ENCODE data around the gene NRCAM. TPM values are rescaled to one million over a fixed set of nuclear protein-coding genes. Genes with fewer than 3 reads are reported as not detected.
A peak's percentile ranks its signal among the peaks of the same experiment; 100 is the strongest.

Gene NRCAM
- total RNA-seq, 2 experiments from 2014 or later, result 0.60 to 1.0 TPM

DNA sequence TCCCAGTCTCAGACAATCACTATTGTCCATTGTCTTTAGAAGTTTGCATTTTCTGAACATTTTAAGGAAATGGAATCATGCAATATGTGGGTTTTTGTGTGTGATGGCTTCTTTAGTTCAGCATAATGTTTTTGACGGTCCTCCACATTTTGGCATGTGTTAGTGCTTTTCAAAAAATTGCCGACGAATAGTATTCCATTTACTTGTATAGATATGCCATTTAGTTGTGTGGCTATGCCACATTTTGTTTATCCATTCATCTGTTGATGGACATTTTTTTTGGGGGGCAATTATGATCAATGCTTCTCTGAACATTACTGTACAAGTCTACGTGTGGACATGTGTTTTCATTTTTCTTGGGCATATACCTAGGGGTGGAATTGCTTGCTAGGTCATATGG, 314.1 kb downstream of the NRCAM start:
- Mint-ChIP-seq H3K4me3 (no peak overlapping the region), H3K27me3 (peaks cover 6% of the 10 kb centered on the region)
- ATAC-seq, result no peak

DNA sequence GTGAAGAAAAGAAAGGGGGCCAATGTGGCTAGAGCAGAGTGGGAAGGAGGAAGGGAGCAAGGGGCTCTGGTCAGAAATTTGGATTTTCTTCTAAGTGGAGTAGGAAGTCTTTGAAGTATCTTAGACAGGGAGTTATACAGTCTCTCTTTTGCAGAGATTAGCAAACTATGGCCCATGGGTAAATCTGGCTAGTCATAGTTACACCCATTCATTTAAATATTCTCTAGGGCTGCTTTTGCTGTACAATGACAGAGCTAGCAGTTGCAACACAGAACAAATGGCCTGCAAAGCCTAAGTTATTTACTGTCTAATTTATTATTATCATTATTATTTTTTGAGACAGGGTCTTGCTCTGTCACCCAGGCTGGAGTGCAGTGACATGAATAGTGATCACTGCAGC, 315.6 kb downstream of the NRCAM start:
- Mint-ChIP-seq H3K9me3 (ENCODE audit: low read depth) (peaks cover 1% of the 10 kb centered on the region), H3K27me3 (peaks cover 6% of the 10 kb centered on the region), H3K27ac (no peak overlapping the region), H3K4me3 (no peak overlapping the region), H3K4me1 (peaks cover 11% of the 10 kb centered on the region), H3K36me3 (ENCODE audit: low read depth) (peaks cover 1% of the 10 kb centered on the region)
- no peak for DNase-seq
- ChIA-PET CTCF (no interaction called here), POLR2A (no interaction called here)
- intact Hi-C loops (cut with DNase I, micrococcal nuclease), result loop anchor here in 1 of 2 experiments (10.0 kb wide), 1 partner anchor 136 kb away; the partner anchor contains the start of gene LAMB1
- no peak for ATAC-seq

More for the DNA sequence above, 314.1 kb downstream of the NRCAM start:
- CTCF ChIA-PET, result interaction anchor here (0.6 kb wide), 1 partner anchor 232 kb away, joined by 3 read pairs; no protein-coding TSS in a partner anchor
- POLR2A ChIA-PET, result no interaction called here
- Mint-ChIP-seq H3K4me1 (peaks cover 2% of the 10 kb centered on the region), H3K36me3 (ENCODE audit: low read depth) (no peaks in the 10 kb centered on the region), H3K9me3 (ENCODE audit: low read depth) (no peaks in the 10 kb centered on the region), H3K27ac (no peak overlapping the region)
- no peak for DNase-seq
- intact Hi-C loops (cut with DNase I, micrococcal nuclease), result loop anchor here in 1 of 2 experiments (10.0 kb wide), 1 partner anchor 137 kb away; the partner anchor contains the start of gene LAMB1

DNA sequence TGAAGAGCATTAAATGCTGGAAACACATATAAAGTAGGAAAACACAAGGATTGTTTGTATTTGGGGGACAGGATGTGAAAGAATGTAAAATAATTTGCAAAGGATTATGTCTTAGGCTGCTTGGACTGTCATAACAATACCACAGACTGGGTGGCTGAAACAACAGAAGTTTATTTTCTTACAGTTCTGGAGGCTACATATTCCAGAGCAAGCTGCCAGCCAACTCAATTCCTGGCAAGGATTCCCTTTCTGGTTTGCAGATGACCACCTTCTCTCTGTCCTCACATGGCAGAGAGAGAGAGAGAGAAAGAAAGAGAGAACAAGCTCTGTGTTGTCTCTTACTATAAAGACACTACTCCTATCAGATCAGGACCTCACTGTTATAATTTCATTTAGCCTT, 317.3 kb downstream of the NRCAM start:
- POLR2A ChIA-PET, result no interaction called here
- intact Hi-C loops (cut with DNase I, micrococcal nuclease), result loop anchor here in 1 of 2 experiments (5.0 kb wide), 1 partner anchor 327 kb away; no protein-coding TSS in a partner anchor
- CTCF ChIA-PET, result no interaction called here
- Mint-ChIP-seq H3K4me1 (peaks cover 19% of the 10 kb centered on the region), H3K9me3 (ENCODE audit: low read depth) (peaks cover 1% of the 10 kb centered on the region), H3K4me3 (no peak overlapping the region), H3K36me3 (ENCODE audit: low read depth) (peaks cover 1% of the 10 kb centered on the region), H3K27me3 (peaks cover 8% of the 10 kb centered on the region), H3K27ac (no peak overlapping the region)
- DNase-seq (no peak), ATAC-seq (no peak)

DNA sequence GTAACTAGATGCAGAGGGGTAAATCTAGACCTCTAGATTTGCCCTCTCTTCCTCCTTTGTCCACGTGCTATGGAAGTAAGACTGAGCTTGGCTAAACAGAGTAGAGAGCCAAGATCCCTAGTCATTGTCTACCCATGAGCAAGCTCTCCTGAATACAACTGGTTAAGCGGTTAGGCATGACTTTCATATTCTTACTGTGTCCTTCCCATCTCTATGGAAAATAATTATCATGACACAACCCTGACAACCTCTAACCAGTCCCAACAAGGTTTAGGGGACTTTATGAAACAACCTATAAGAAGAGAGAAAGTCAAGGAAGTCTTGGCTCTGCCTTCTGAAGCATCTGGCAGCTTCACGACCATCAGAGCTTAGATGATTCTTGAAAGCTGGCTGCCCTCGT, 318.2 kb downstream of the NRCAM start:
- intact Hi-C loops (cut with DNase I, micrococcal nuclease), result loop anchor here in 1 of 2 experiments (5.0 kb wide), 1 partner anchor 326 kb away; no protein-coding TSS in a partner anchor
- Mint-ChIP-seq H3K36me3 (ENCODE audit: low read depth) (peaks cover 1% of the 10 kb centered on the region), H3K9me3 (ENCODE audit: low read depth) (peaks cover 1% of the 10 kb centered on the region), H3K27me3 (peaks cover 8% of the 10 kb centered on the region), H3K4me3 (no peak overlapping the region), H3K4me1 (peaks cover 19% of the 10 kb centered on the region), H3K27ac (no peak overlapping the region)
- no peak for DNase-seq
- ChIA-PET POLR2A (no interaction called here), CTCF (interaction anchor here (0.6 to 0.7 kb wide), 2 partner anchors 9 to 50 kb away, joined by 3 read pairs; no protein-coding TSS in a partner anchor)
- ATAC-seq, result peak; percentile 22

DNA sequence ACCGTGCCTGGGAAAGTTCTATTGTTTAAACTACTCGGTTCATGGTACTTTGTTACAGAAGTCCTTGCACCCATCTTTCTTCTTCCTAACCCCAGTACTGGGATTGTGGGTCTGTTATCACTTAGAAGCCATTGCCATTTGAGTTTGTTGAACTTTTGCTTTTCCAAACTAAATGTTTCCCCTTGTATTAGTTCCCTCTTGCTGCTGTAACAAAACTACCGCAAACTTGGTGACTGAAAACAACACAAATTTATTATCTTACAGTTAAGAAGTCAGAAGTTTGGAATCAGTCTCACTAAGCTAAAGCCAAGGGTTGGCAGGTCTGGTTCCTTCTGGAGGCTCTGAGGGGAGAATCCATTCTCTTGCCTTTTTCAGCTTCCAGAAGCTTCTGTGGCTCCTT, 319.2 kb downstream of the NRCAM start:
- Mint-ChIP-seq H3K4me3 (no peak overlapping the region), H3K9me3 (ENCODE audit: low read depth) (peaks cover 1% of the 10 kb centered on the region), H3K4me1 (peaks cover 19% of the 10 kb centered on the region), H3K27me3 (peaks cover 8% of the 10 kb centered on the region), H3K36me3 (ENCODE audit: low read depth) (peaks cover 1% of the 10 kb centered on the region), H3K27ac (peak overlapping the region; percentile 13)
- intact Hi-C loops (cut with DNase I, micrococcal nuclease), result loop anchor here in 1 of 2 experiments (5.0 kb wide), 1 partner anchor 325 kb away; no protein-coding TSS in a partner anchor
- ChIA-PET POLR2A (no interaction called here), CTCF (interaction anchor here (1.3 kb wide), 1 partner anchor 9 kb away, joined by 4 read pairs; no protein-coding TSS in a partner anchor)
- no peak for DNase-seq
- no peak for ATAC-seq

DNA sequence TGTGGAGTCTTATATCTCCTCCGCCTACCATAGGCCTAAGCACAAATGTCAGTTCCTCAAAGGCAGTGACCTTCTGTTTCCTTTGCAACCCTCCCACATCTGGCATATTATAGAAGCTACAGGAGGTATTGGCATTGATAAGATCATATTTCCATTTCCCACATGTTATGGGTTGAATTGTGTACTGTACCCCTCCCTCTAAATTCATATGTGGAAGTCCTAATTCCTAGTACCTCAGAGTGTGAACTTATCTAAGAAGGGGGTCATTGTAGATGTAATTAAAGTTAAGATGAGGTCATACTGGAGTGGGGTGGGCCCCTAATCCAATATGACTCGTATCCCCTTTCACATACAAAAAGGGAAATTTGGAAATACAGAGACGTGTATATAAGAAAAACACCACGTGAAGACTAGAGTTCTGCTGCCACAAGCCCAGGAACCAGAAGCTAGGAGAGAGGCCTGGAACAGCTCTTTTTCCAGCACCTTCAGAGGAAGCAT, 320.0 kb downstream of the NRCAM start:
- ATAC-seq, result peak; percentile 62
- Mint-ChIP-seq H3K4me3 (peak overlapping the region; percentile 15), H3K4me1 (peaks cover 19% of the 10 kb centered on the region), H3K9me3 (ENCODE audit: low read depth) (peaks cover 1% of the 10 kb centered on the region), H3K27me3 (peaks cover 5% of the 10 kb centered on the region), H3K36me3 (ENCODE audit: low read depth) (peaks cover 1% of the 10 kb centered on the region), H3K27ac (peak overlapping the region; percentile 79)
- ChIA-PET CTCF (interaction anchor here (1.3 to 2.0 kb wide), 2 partner anchors 9 to 10 kb away, joined by 4 to 10 read pairs; no protein-coding TSS in a partner anchor), POLR2A (interaction anchor here (0.9 kb wide), 1 partner anchor 13 kb away, joined by 3 read pairs; no protein-coding TSS in a partner anchor)
- DNase-seq, result peak; percentile 9
- intact Hi-C loops (cut with DNase I, micrococcal nuclease), result loop anchor here in 1 of 2 experiments (5.0 kb wide), 1 partner anchor 324 kb away; no protein-coding TSS in a partner anchor

DNA sequence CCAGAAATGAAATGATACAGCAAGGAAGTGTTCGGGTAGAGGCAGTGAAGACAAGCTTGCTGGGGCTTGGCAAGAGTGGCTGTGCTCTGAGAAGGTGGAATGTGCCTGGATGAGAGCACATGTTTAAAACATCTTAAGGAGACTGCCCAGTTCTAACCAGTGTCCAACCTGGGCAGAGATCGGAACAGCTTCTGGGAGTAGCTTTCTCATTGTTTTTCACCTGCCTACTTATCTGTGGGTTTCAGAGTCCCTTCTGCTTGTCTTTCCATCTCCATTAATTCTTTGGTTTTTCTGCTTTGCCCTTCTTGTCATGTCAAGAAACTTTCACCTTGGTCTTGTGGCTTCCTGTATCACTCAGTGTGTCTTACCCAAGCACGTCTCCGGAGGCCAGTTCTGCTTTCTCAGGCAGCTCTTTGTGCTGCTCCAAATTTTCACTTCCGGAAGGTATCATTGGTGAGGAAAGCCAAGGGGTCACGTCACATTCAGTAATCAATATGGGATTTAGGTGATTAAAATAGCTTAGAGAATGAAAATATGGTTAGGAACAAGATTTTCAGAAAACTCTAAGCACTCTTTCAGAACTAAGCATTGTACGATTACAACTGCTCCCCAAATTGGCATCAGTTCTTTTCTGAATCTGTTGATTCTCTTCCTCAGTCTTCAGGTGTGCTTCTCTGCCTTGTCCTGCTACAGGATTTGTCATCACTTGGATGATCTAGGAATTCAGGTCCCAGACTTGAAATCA, 320.6 kb downstream of the NRCAM start:
- H3K4me3 Mint-ChIP-seq, result peak overlapping the region; percentile 15
- H3K36me3 Mint-ChIP-seq (ENCODE audit: low read depth), result peaks cover 1% of the 10 kb centered on the region
- DNase-seq, result peak; percentile 69
- ChIA-PET CTCF (interaction anchor here (1.0 to 2.0 kb wide), 3 partner anchors 9 to 119 kb away, joined by 3 to 10 read pairs (median 3); no protein-coding TSS in a partner anchor), POLR2A (interaction anchor here (0.9 kb wide), 2 partner anchors 13 to 21 kb away, joined by 3 read pairs; no protein-coding TSS in a partner anchor)
- peak overlapping the region; percentile 79 for H3K27ac Mint-ChIP-seq
- peak; percentile 88 for ATAC-seq
- peaks cover 19% of the 10 kb centered on the region for H3K4me1 Mint-ChIP-seq
- intact Hi-C loops (cut with DNase I, micrococcal nuclease), result loop anchor here in 1 of 2 experiments (5.0 kb wide), 1 partner anchor 323 kb away; no protein-coding TSS in a partner anchor
- peaks cover 5% of the 10 kb centered on the region for H3K27me3 Mint-ChIP-seq
- peaks cover 1% of the 10 kb centered on the region for H3K9me3 Mint-ChIP-seq (ENCODE audit: low read depth)

DNA sequence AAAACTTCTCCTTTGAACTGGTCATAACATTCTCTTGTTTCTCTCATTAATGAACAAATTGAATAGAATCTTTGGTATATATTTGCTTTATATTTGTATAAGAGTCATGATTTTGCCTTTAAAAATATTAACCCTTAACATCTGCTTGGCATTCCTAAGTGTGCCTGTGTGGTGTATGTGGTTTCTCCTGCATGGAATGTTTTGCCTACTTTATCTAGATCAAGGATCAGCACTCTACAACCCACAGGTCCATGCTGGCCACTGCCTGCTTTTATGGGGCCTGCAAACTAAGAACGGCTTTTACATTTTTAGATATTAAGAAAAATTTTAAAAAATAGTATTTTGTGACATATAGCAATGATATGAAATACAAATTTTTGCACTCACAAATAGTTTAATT, 321.8 kb downstream of the NRCAM start:
- POLR2A ChIA-PET, result no interaction called here
- H3K4me1 Mint-ChIP-seq, result peaks cover 19% of the 10 kb centered on the region
- no peak overlapping the region for H3K4me3 Mint-ChIP-seq
- DNase-seq (no peak), ATAC-seq (no peak)
- H3K36me3 Mint-ChIP-seq (ENCODE audit: low read depth), result peaks cover 1% of the 10 kb centered on the region
- no peak overlapping the region for H3K27ac Mint-ChIP-seq
- intact Hi-C loops (cut with DNase I, micrococcal nuclease), result no loop called here
- peaks cover 2% of the 10 kb centered on the region for H3K27me3 Mint-ChIP-seq
- H3K9me3 Mint-ChIP-seq (ENCODE audit: low read depth), result peaks cover 1% of the 10 kb centered on the region
- CTCF ChIA-PET, result interaction anchor here (1.2 to 2.0 kb wide), 2 partner anchors 11 to 118 kb away, joined by 3 to 10 read pairs; no protein-coding TSS in a partner anchor

DNA sequence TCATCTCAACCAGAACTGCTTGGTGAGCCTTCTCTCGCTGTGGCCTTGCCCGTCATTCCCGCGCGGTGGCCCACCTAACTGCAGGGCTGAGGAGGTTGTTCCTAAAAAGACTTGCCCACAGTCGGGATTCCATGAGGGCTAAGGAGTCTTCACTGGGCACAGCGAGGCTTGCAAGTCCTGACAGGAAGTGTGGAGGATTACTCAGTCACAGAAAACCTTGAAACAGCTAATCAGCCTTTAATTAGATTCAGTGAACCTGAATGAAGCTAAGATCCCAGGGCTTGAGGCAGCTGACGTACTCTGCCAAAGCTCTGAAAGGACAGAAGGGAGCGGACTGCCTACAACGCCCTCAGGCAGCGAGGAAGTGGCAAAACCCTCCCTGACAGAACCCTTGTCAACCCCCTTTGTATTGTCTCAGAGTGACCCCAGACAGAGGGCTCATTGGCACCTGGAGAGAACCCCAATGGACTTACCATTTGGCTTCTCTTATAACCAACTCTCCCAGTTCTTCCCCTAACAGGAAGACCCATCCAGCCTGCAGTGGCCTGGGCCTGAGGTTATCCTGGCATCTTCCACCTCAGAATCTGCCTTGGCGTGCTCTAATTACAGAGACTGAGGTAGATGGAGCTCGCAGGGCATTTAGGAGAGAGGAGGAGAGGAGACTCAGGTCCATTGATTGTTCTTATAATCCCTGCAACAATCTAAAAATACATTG, 323.5 kb downstream of the NRCAM start:
- CTCF ChIA-PET, result interaction anchor here (0.7 to 1.7 kb wide), 5 partner anchors 13 to 1690 kb away, joined by 3 to 5 read pairs (median 3); no protein-coding TSS in a partner anchor
- Mint-ChIP-seq H3K9me3 (ENCODE audit: low read depth) (peaks cover 1% of the 10 kb centered on the region), H3K4me3 (no peak overlapping the region), H3K36me3 (ENCODE audit: low read depth) (peaks cover 1% of the 10 kb centered on the region), H3K27me3 (peaks cover 2% of the 10 kb centered on the region), H3K4me1 (peaks cover 19% of the 10 kb centered on the region), H3K27ac (no peak overlapping the region)
- ATAC-seq, result no peak
- DNase-seq, result no peak
- POLR2A ChIA-PET, result no interaction called here
- intact Hi-C loops (cut with DNase I, micrococcal nuclease), result no loop called here

DNA sequence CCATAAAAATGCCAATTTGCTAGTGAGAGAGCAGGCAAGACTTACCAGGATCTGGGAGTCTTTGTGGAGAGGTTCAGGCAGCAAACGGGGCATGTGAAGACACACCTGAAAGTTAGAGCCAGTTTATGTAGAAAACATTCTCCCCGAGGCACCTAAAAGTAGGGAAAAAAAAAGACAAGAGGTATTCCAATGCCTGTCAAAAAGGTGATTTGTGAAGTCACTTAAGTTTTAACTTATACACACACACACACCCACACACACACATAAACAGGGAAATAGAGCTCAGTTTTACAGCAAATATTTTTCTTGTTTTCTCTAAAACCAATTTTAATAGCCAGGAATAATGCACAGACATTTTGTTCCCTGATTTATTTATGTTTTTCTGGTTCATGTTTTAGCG, 326.0 kb downstream of the NRCAM start, which contains the start of gene LAMB4:
TSS of gene LAMB4 (minus strand) at position 101 of the 400 bp plus-strand sequence. CDS start 7,197 bp downstream, outside the sequence.
- Mint-ChIP-seq H3K36me3 (ENCODE audit: low read depth) (no peaks in the 10 kb centered on the region), H3K9me3 (ENCODE audit: low read depth) (no peaks in the 10 kb centered on the region), H3K27ac (no peak within 1 kb of the TSS), H3K4me1 (peaks cover 5% of the 10 kb centered on the region), H3K4me3 (no peak within 1 kb of the TSS), H3K27me3 (peaks cover 2% of the 10 kb centered on the region)
- no peak for ATAC-seq
- intact Hi-C loops (cut with DNase I, micrococcal nuclease), result no loop called here
- DNase-seq, result no peak
- POLR2A ChIA-PET, result no interaction called here
- CTCF ChIA-PET, result no interaction called here

Measured in activated CD4-positive, alpha-beta T cell treated with anti-CD3 and anti-CD28 coated beads for 36 hours (primary cell).